ENCODE results near the gene DCTPP1. TPM values are rescaled to one million over a fixed set of nuclear protein-coding genes. Genes with fewer than 3 reads are reported as not detected.

DCTPP1 gene
- total and polyA plus RNA-seq, 9 of the 15 experiments (the other 6 are each of a cell fraction or from before 2014, with no cell fraction given) = 45.0 to 132 (median 80.6) TPM

GRCh38 chr16:30395992-30396585 lies 33.7 kb downstream of the DCTPP1 start:
- POLR2A ChIA-PET = interaction anchor here (0.6 to 1.0 kb wide), 8 partner anchors 8 to 554 kb away, joined by 3 to 5 read pairs (median 3); partner anchors contain the start of genes DCTPP1 and TBC1D10B
- H2AFZ ChIP-seq (ENCODE audit: low read depth, low read length) = peak overlapping the region; percentile 92
- ATAC-seq (peak; percentile 33), FAIRE-seq (no peak), DNase-seq (ENCODE audit: extremely low read depth in 1 of 4, low spot score in 3 of 4) (peak in 3 of 4 experiments; percentile 27 to 66 (median 62))
- H3K4me1 ChIP-seq (replicated peaks in 1 of 2; ENCODE audit: control insufficient read depth in 2 of 2, insufficient read depth in 2 of 2, low read length in 2 of 2) = peaks cover 26 to 61% of the 10 kb centered on the region in 2 experiments
- H3K9ac ChIP-seq (ENCODE audit: insufficient read depth in 1 of 2, low read depth in 2 of 2, low read length in 2 of 2) = peak overlapping the region; percentile 79 to 95
- H3K27ac ChIP-seq (ENCODE audit: extremely low read depth, low read depth, low read length) = peak overlapping the region; percentile 86
- no peaks in the 10 kb centered on the region for H3K9me3 ChIP-seq (replicated peaks; ENCODE audit: control insufficient read depth, insufficient read depth, low read depth, low read length)
- H3K4me2 ChIP-seq (ENCODE audit: insufficient read depth, low read length) = peak overlapping the region; percentile 76
- no peaks in the 10 kb centered on the region for H4K20me1 ChIP-seq (replicated peaks; ENCODE audit: control insufficient read depth, insufficient read depth, low read length)
- CTCF ChIA-PET (ENCODE audit: low intra/inter-chr PET ratio) = no interaction called here
- in situ Hi-C loops (cut with MboI) (no loop called here), intact Hi-C loops (cut with micrococcal nuclease) (loop anchor here (2.0 kb wide), 1 partner anchor 15 kb away; no protein-coding TSS in a partner anchor)
- BruUV-seq (replicated peaks) = TSS peak; percentile 63
- no peaks in the 10 kb centered on the region for H3K9me1 ChIP-seq (ENCODE audit: control insufficient read depth, insufficient read depth, low read length)
- peak overlapping the region; percentile 87 for H3K4me3 ChIP-seq
- 5% methylated on average over 13 of the region's 13 CpGs for WGBS (ENCODE audit: insufficient coverage, low coverage, missing lambda C conversion rate)
- H3K27me3 ChIP-seq (ENCODE audit: control insufficient read depth in 2 of 2, insufficient read depth in 2 of 2, low read length in 2 of 2) = no peaks in the 10 kb centered on the region
- H3K36me3 ChIP-seq (ENCODE audit: control insufficient read depth, insufficient read depth, low read length) = peaks cover 21% of the 10 kb centered on the region; the same call in 2 of the 3 replicates
- peaks cover 10% of the 10 kb centered on the region for H3K79me2 ChIP-seq (ENCODE audit: control insufficient read depth, insufficient read depth, low read length)
- no peak for TF ChIP-seq ZFPM2 (CRISPR knock-in tag; IDR thresholded peaks at IDR 0.05)
- TF ChIP-seq SMARCA4 (IDR thresholded peaks at IDR 0.05) = no peak
- TF ChIP-seq PURB (CRISPR knock-in tag; IDR thresholded peaks at IDR 0.05; ENCODE audit: low read depth) = no peak
- 0 out of 2 replicates have a peak, but pooled peaks have one; percentile 25 for TF ChIP-seq ZC3H4 (CRISPR knock-in tag; IDR thresholded peaks at IDR 0.05; ENCODE audit: borderline replicate concordance)
- no peak for TF ChIP-seq ZNF780A (CRISPR knock-in tag; IDR thresholded peaks at IDR 0.05)
- TF ChIP-seq JUNB (CRISPR knock-in tag; conservative IDR thresholded peaks at IDR 0.05) = no peak
- TF ChIP-seq ZBTB17 (CRISPR knock-in tag; IDR thresholded peaks at IDR 0.05) = no peak
- TF ChIP-seq PTRF (tag; IDR thresholded peaks at IDR 0.05) = no peak
- no peak for TF ChIP-seq EHMT2 (IDR thresholded peaks at IDR 0.05)
- TF ChIP-seq, protein P1, sequence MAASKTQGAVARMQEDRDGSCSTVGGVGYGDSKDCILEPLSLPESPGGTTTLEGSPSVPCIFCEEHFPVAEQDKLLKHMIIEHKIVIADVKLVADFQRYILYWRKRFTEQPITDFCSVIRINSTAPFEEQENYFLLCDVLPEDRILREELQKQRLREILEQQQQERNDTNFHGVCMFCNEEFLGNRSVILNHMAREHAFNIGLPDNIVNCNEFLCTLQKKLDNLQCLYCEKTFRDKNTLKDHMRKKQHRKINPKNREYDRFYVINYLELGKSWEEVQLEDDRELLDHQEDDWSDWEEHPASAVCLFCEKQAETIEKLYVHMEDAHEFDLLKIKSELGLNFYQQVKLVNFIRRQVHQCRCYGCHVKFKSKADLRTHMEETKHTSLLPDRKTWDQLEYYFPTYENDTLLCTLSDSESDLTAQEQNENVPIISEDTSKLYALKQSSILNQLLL (CRISPR knock-in tag; IDR thresholded peaks at IDR 0.05; ENCODE audit: borderline replicate concordance) = no peak
- TF ChIP-seq HDGF (IDR thresholded peaks at IDR 0.05) = no peak
- no peak for TF ChIP-seq ZNF175 (CRISPR knock-in tag; IDR thresholded peaks at IDR 0.05; ENCODE audit: low read depth)
- no peak for TF ChIP-seq SMARCC2 (IDR thresholded peaks at IDR 0.05; ENCODE audit: low read depth)
- no peak for TF ChIP-seq HMG20A (CRISPR knock-in tag; conservative IDR thresholded peaks at IDR 0.05)
- peak in 1 of 2 experiments; percentile 5; a peak in 1 of 4 replicates for TF ChIP-seq HDAC1 (IDR thresholded peaks at IDR 0.05)
- no peak for TF ChIP-seq ELF1 (tag; IDR thresholded peaks at IDR 0.05)
- TF ChIP-seq, protein P2, sequence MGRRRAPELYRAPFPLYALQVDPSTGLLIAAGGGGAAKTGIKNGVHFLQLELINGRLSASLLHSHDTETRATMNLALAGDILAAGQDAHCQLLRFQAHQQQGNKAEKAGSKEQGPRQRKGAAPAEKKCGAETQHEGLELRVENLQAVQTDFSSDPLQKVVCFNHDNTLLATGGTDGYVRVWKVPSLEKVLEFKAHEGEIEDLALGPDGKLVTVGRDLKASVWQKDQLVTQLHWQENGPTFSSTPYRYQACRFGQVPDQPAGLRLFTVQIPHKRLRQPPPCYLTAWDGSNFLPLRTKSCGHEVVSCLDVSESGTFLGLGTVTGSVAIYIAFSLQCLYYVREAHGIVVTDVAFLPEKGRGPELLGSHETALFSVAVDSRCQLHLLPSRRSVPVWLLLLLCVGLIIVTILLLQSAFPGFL (CRISPR knock-in tag; IDR thresholded peaks at IDR 0.05) = no peak
- no peak for TF ChIP-seq HINFP (tag; conservative IDR thresholded peaks at IDR 0.05; ENCODE audit: low read depth)
- TF ChIP-seq ZNF512 (tag; IDR thresholded peaks at IDR 0.05) = no peak

Measured in K562 (cell line).